AG04450 (cell line): ENCODE data around the gene FCHSD2. TPM values are rescaled to one million over a fixed set of nuclear protein-coding genes. Genes with fewer than 3 reads are reported as not detected.

Source experiments
- CTCF ChIA-PET: fragments of 300-600, 350-600 bp; formaldehyde crosslinking; extraction: SDS; loops from one replicate; lab custom pipeline; 2022; ENCODE audit warnings: antibody characterized with exemption, inconsistent platforms; lab: Charles Lee
- POLR2A ChIA-PET: fragments of 350-600 bp; formaldehyde crosslinking; extraction: SDS; loops from one replicate; lab custom pipeline; 2021; ENCODE audit warnings: antibody characterized with exemption, inconsistent platforms; lab: Yijun Ruan, JAX
- DNase-seq: peaks from one replicate; pipeline ENCODE4 v3.0.0-alpha.2; 2011; ENCODE audit warnings: low read depth, low spot score
- H3K27ac ChIP-seq: one replicate; pipeline ENCODE4 v1.5.1; 2012; ENCODE audit warnings: low read depth, low read length, control low read depth
- H3K27me3 ChIP-seq: one replicate; pipeline ENCODE4 v1.6.0; 2012; ENCODE audit warnings: low read length; ENCODE audit not compliant: control insufficient read depth, insufficient read depth
- H3K4me3 ChIP-seq: 2 replicates; pipeline ENCODE4 v1.5.1; 2011; ENCODE audit warnings: mild to moderate bottlenecking, low read depth, low read length, control low read depth
- H3K9me3 ChIP-seq: 2 replicates; pipeline ENCODE4 v1.5.1; 2012; ENCODE audit warnings: low read length; ENCODE audit not compliant: control insufficient read depth, insufficient read depth
- CTCF ChIP-seq: IDR thresholded peaks from 2 replicates; pipeline ENCODE4 v1.5.1; 2011; ENCODE audit warnings: low read depth, low read length, control low read depth, inconsistent platforms
- polyA plus RNA-seq: library from polyadenylated mRNA; depleted of rRNA; stranded (reverse); fragments of >200 nt; gene quantifications from 2 replicates; pipeline ENCODE4 v1.2.3, GENCODE V29; 2011

Gene FCHSD2
- polyA plus RNA-seq, 1 experiment = 24.7 TPM

- TF ChIP-seq CTCF = no peak
- no peak for DNase-seq
- H3K9me3 ChIP-seq = peaks cover 2% of the 10 kb centered on the region; the same call in 1 of the 2 replicates
- no peak overlapping the region for H3K4me3 ChIP-seq
- ChIA-PET POLR2A (no interaction called here), CTCF (no interaction called here)
- H3K27ac ChIP-seq = no peak overlapping the region
- no peaks in the 10 kb centered on the region for H3K27me3 ChIP-seq
Observed at GRCh38 chr11:72876147-72876546, 266.0 kb downstream of the FCHSD2 start.

- DNase-seq = no peak
Observed at GRCh38 chr11:72875736-72876135, 266.4 kb downstream of the FCHSD2 start.

GRCh38 chr11:72872012-72872411, 270.1 kb downstream of the FCHSD2 start:
- POLR2A ChIA-PET = interaction anchor here (0.6 kb wide), 1 partner anchor 249 kb away, joined by 4 read pairs; no protein-coding TSS in a partner anchor
- CTCF ChIA-PET = interaction anchor here (0.6 kb wide), 2 partner anchors 262 to 384 kb away, joined by 3 to 6 read pairs; no protein-coding TSS in a partner anchor
- no peak for TF ChIP-seq CTCF
- Histone ChIP-seq H3K27me3 (no peaks in the 10 kb centered on the region), H3K27ac (no peak overlapping the region), H3K4me3 (no peak overlapping the region), H3K9me3 (no peaks in the 10 kb centered on the region)
- no peak for DNase-seq

More at GRCh38 chr11:72875736-72876135, 266.4 kb downstream of the FCHSD2 start:
- no peak for TF ChIP-seq CTCF
- no peak overlapping the region for H3K4me3 ChIP-seq
- H3K9me3 ChIP-seq = peaks cover 2% of the 10 kb centered on the region; the same call in 1 of the 2 replicates
- ChIA-PET POLR2A (no interaction called here), CTCF (no interaction called here)
- no peak overlapping the region for H3K27ac ChIP-seq
- H3K27me3 ChIP-seq = no peaks in the 10 kb centered on the region

- no peak overlapping the region for H3K4me3 ChIP-seq
- DNase-seq = no peak
- ChIA-PET CTCF (interaction anchor here (0.9 kb wide), 1 partner anchor 53 kb away, joined by 3 read pairs; no protein-coding TSS in a partner anchor), POLR2A (no interaction called here)
- H3K9me3 ChIP-seq = no peaks in the 10 kb centered on the region
- no peak for TF ChIP-seq CTCF
- H3K27ac ChIP-seq = no peak overlapping the region
- H3K27me3 ChIP-seq = no peaks in the 10 kb centered on the region
Observed at GRCh38 chr11:72871119-72871518, 271.0 kb downstream of the FCHSD2 start.

GRCh38 chr11:72869831-72870230, 272.3 kb downstream of the FCHSD2 start:
- ChIA-PET POLR2A (no interaction called here), CTCF (no interaction called here)
- DNase-seq = no peak
- H3K27ac ChIP-seq = no peak overlapping the region
- TF ChIP-seq CTCF = no peak
- no peaks in the 10 kb centered on the region for H3K9me3 ChIP-seq
- H3K4me3 ChIP-seq = no peak overlapping the region
- no peaks in the 10 kb centered on the region for H3K27me3 ChIP-seq
